HPDE6-E6E7 (cell line): ENCODE results near the gene PRIMA1.

Experiments
- DNase-seq: peaks from one replicate; pipeline ENCODE4 v3.0.0; 2011; ENCODE audit warnings: missing footprints; ENCODE audit errors: extremely low spot score

PRIMA1 gene

GRCh38 chr14:93676416-93676958, 111.8 kb downstream of the PRIMA1 start:
- DNase-seq, result no peak

GRCh38 chr14:93675651-93676050, 112.6 kb downstream of the PRIMA1 start:
- no peak for DNase-seq

- DNase-seq, result no peak
Measured at GRCh38 chr14:93674343-93674742, 113.9 kb downstream of the PRIMA1 start.

DNA sequence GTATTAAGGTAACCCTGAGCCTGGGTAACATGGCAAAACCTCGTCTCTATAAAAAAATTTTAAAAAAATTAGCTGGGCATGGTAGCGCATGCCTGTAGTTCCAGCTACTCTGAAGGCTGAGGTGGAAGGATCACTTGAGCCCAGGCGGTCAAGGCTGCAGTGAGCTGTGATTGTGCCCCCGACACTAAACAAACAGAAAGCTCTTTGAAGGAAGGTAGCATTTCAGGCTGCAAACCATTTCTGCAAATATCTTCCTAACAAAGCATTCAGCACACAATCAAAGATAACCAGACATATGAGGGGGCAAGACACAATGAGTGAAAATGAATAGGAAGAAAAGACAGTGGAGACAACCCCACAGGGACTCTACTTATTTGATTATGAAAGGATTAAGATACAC, 118.7 kb downstream of the PRIMA1 start:
- no peak for DNase-seq
